Stimulated activated CD8-positive, alpha-beta memory T cell treated with anti-CD3 and anti-CD28 coated beads, Interleukin-4, amount 100 ng/mL, for 4 hours (primary cell): ENCODE results near the gene ANKRD10.

Experiments used
- DNase-seq, 2 donors: peaks; one replicate each; pipeline ENCODE4 v3.0.0-alpha.2; 2020; ENCODE audit warnings: low read depth in 2 of 2, low spot score in 1 of 2

The ANKRD10 gene

GRCh38 chr13:110944968-110945927 is 30.4 kb upstream of the ANKRD10 start:
- DNase-seq = no peak

GRCh38 chr13:110944121-110944967 is 29.5 kb upstream of the ANKRD10 start:
- no peak for DNase-seq

- DNase-seq = no peak
Observed at GRCh38 chr13:110942248-110942981, 27.5 kb upstream of the ANKRD10 start.

- DNase-seq = no peak
Observed at GRCh38 chr13:110938662-110939421, 24.0 kb upstream of the ANKRD10 start.

- DNase-seq = no peak
Observed at GRCh38 chr13:110937511-110938285, 22.8 kb upstream of the ANKRD10 start.

- no peak for DNase-seq
Observed at GRCh38 chr13:110936519-110936918, 21.6 kb upstream of the ANKRD10 start.

- no peak for DNase-seq
Observed at GRCh38 chr13:110932588-110932987, 17.7 kb upstream of the ANKRD10 start.

GRCh38 chr13:110929104-110929777 is 14.4 kb upstream of the ANKRD10 start:
- DNase-seq = no peak

- DNase-seq = no peak
Observed at GRCh38 chr13:110925023-110925612, 10.2 kb upstream of the ANKRD10 start.

GRCh38 chr13:110924639-110924934 is 9.7 kb upstream of the ANKRD10 start:
- DNase-seq = no peak

- DNase-seq = no peak
Observed at GRCh38 chr13:110923777-110924638, 9.1 kb upstream of the ANKRD10 start.

GRCh38 chr13:110923086-110923485 is 8.2 kb upstream of the ANKRD10 start:
- DNase-seq = no peak

- DNase-seq = no peak
Observed at GRCh38 chr13:110922506-110922905, 7.6 kb upstream of the ANKRD10 start.

- DNase-seq = no peak
Observed at GRCh38 chr13:110921695-110922094, 6.8 kb upstream of the ANKRD10 start.

- no peak for DNase-seq
Observed at GRCh38 chr13:110921209-110921608, 6.3 kb upstream of the ANKRD10 start.

GRCh38 chr13:110920038-110920437 is 5.2 kb upstream of the ANKRD10 start:
- no peak for DNase-seq

- DNase-seq = no peak
Observed at GRCh38 chr13:110916301-110917142, 1.7 kb upstream of the ANKRD10 start.
